Measurements from ENCODE around the gene BTN3A1. TPM values are rescaled to one million over a fixed set of nuclear protein-coding genes. Genes with fewer than 3 reads are reported as not detected.

BTN3A1 gene
- total and polyA plus RNA-seq, 2 of the 13 experiments (the other 11 are each of a cell fraction or from before 2014, with no cell fraction given), result 13.3 to 14.0 TPM

- peak; percentile 29; the same call in 1 of the 2 replicates for TF ChIP-seq ZFX (CRISPR knock-in tag; IDR thresholded peaks at IDR 0.05; ENCODE audit: low read depth)
- peak; percentile 52; the same call in 1 of the 2 replicates for TF ChIP-seq RFXAP (CRISPR knock-in tag; IDR thresholded peaks at IDR 0.05; ENCODE audit: borderline replicate concordance)
- TF ChIP-seq NFE2 (CRISPR knock-in tag; IDR thresholded peaks at IDR 0.05), result no peak
- no peak for TF ChIP-seq ONECUT2 (CRISPR knock-in tag; IDR thresholded peaks at IDR 0.05)
- TF ChIP-seq RARA (CRISPR knock-in tag; IDR thresholded peaks at IDR 0.05), result peak; percentile 41; the same call in 1 of the 2 replicates
- no peak for TF ChIP-seq TBL1XR1 (IDR thresholded peaks at IDR 0.05; ENCODE audit: borderline replicate concordance, low read length, partially characterized antibody)
- 0 out of 2 replicates have a peak, but pooled peaks have one; percentile 26 for TF ChIP-seq IRF2 (CRISPR knock-in tag; IDR thresholded peaks at IDR 0.05)
- TF ChIP-seq, protein P1, sequence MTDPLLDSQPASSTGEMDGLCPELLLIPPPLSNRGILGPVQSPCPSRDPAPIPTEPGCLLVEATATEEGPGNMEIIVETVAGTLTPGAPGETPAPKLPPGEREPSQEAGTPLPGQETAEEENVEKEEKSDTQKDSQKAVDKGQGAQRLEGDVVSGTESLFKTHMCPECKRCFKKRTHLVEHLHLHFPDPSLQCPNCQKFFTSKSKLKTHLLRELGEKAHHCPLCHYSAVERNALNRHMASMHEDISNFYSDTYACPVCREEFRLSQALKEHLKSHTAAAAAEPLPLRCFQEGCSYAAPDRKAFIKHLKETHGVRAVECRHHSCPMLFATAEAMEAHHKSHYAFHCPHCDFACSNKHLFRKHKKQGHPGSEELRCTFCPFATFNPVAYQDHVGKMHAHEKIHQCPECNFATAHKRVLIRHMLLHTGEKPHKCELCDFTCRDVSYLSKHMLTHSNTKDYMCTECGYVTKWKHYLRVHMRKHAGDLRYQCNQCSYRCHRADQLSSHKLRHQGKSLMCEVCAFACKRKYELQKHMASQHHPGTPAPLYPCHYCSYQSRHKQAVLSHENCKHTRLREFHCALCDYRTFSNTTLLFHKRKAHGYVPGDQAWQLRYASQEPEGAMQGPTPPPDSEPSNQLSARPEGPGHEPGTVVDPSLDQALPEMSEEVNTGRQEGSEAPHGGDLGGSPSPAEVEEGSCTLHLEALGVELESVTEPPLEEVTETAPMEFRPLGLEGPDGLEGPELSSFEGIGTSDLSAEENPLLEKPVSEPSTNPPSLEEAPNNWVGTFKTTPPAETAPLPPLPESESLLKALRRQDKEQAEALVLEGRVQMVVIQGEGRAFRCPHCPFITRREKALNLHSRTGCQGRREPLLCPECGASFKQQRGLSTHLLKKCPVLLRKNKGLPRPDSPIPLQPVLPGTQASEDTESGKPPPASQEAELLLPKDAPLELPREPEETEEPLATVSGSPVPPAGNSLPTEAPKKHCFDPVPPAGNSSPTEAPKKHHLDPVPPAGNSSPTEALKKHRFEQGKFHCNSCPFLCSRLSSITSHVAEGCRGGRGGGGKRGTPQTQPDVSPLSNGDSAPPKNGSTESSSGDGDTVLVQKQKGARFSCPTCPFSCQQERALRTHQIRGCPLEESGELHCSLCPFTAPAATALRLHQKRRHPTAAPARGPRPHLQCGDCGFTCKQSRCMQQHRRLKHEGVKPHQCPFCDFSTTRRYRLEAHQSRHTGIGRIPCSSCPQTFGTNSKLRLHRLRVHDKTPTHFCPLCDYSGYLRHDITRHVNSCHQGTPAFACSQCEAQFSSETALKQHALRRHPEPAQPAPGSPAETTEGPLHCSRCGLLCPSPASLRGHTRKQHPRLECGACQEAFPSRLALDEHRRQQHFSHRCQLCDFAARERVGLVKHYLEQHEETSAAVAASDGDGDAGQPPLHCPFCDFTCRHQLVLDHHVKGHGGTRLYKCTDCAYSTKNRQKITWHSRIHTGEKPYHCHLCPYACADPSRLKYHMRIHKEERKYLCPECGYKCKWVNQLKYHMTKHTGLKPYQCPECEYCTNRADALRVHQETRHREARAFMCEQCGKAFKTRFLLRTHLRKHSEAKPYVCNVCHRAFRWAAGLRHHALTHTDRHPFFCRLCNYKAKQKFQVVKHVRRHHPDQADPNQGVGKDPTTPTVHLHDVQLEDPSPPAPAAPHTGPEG (CRISPR knock-in tag; IDR thresholded peaks at IDR 0.05), result no peak
- TF ChIP-seq, protein P2, sequence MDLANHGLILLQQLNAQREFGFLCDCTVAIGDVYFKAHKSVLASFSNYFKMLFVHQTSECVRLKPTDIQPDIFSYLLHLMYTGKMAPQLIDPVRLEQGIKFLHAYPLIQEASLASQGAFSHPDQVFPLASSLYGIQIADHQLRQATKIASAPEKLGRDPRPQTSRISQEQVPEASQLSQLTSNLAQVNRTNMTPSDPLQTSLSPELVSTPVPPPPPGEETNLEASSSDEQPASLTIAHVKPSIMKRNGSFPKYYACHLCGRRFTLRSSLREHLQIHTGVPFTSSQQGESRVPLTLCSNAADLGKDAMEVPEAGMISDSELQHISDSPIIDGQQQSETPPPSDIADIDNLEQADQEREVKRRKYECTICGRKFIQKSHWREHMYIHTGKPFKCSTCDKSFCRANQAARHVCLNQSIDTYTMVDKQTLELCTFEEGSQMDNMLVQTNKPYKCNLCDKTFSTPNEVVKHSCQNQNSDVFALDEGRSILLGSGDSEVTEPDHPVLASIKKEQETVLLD (CRISPR knock-in tag; IDR thresholded peaks at IDR 0.05; ENCODE audit: low read depth), result no peak
- TF ChIP-seq ELF3 (CRISPR knock-in tag; IDR thresholded peaks at IDR 0.05), result 0 out of 2 replicates have a peak, but pooled peaks have one; percentile 14
- TF ChIP-seq YEATS2 (CRISPR knock-in tag; IDR thresholded peaks at IDR 0.05; ENCODE audit: borderline replicate concordance), result no peak
- 0 out of 2 replicates have a peak, but pooled peaks have one; percentile 25 for TF ChIP-seq ZNF574 (CRISPR knock-in tag; IDR thresholded peaks at IDR 0.05)
- TF ChIP-seq HOXA3 (CRISPR knock-in tag; IDR thresholded peaks at IDR 0.05), result no peak
- TF ChIP-seq PHF21A (CRISPR knock-in tag; IDR thresholded peaks at IDR 0.05), result no peak
- no peak for TF ChIP-seq MAFG (CRISPR knock-in tag; IDR thresholded peaks at IDR 0.05)
- no peak for TF ChIP-seq NFATC3 (CRISPR knock-in tag; IDR thresholded peaks at IDR 0.05)
- TF ChIP-seq, protein P3, sequence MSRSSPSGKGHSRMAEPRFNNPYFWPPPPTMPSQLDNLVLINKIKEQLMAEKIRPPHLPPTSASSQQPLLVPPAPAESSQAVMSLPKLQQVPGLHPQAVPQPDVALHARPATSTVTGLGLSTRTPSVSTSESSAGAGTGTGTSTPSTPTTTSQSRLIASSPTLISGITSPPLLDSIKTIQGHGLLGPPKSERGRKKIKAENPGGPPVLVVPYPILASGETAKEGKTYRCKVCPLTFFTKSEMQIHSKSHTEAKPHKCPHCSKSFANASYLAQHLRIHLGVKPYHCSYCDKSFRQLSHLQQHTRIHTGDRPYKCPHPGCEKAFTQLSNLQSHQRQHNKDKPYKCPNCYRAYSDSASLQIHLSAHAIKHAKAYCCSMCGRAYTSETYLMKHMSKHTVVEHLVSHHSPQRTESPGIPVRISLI (CRISPR knock-in tag; IDR thresholded peaks at IDR 0.05; ENCODE audit: borderline replicate concordance), result no peak
- no peak for TF ChIP-seq ZNF7 (CRISPR knock-in tag; IDR thresholded peaks at IDR 0.05)
- TF ChIP-seq, protein P4, sequence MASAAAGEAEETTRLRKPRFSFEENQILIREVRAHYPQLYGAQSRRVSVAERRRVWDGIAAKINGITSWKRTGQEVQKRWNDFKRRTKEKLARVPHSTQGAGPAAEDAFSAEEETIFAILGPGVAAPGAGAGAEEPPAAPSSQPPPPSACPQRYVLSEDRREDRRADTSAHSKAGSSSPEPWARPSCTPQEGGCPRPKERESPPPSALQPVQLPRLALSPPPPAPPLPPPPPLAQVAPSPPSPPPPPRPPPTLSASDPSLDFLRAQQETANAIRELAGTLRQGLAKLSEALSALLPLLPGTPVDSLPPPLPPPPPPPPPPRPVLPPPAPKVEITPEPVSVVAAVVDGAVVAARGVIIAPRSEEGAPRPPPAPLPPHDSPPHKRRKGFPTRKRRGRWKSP (CRISPR knock-in tag; IDR thresholded peaks at IDR 0.05), result no peak
Measured at GRCh38 chr6:26400626-26401025, 1.4 kb upstream of the BTN3A1 start (continued).
